ENCODE measurements around the gene SERHL2. TPM values are rescaled to one million over a fixed set of nuclear protein-coding genes. Genes with fewer than 3 reads are reported as not detected.
"Not testable (repeated sequence)": the region's sequence is repeated elsewhere in the genome, so short reads cannot be mapped to it uniquely, and the experiment has no call there.

SERHL2 gene
- total and polyA plus RNA-seq, 12 donors, result 1.1 to 11.6 (median 5.6) TPM

DNA sequence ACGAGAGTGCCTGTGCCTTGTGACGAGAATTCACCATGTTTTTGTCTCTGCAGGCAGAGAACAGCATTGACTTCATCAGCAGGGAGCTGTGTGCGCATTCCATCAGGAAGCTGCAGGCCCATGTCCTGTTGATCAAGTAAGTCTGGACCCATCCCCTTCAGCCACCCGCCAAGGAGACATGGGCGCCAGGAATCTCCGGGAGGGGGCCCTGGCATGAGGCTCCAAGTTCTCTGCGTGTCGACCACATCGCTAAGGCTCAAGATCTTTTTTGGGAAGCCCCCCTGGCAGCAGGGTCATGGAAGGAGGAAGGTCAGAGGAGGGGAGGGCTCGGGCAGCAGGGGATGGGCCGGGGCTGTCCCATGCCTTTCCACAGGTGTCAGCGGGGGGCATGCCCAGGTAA lies 17.3 kb downstream of the SERHL2 start:
- H3K4me3 ChIP-seq; H3K27me3 ChIP-seq; H3K9me3 ChIP-seq (replicated peaks in 1 of 3); H3K27ac ChIP-seq; DNase-seq; H3K4me1 ChIP-seq (replicated peaks in 1 of 2); intact Hi-C loops (cut with DNase I): not testable (repeated sequence)
- whole genome bisulfite sequencing, 4 donors, result 93 to 94% methylated on average over 10 to 12 of the region's 12 CpGs; no CpG with 5 or more reads in 2 of the 4 donors
- peaks cover 0 to 18% of the 10 kb centered on the region in 2 donors for H3K36me3 ChIP-seq (replicated peaks in 1 of 2)

- H3K4me3 ChIP-seq; intact Hi-C loops (cut with DNase I); H3K9me3 ChIP-seq (replicated peaks in 1 of 3); H3K4me1 ChIP-seq (replicated peaks in 1 of 2); H3K27ac ChIP-seq; H3K27me3 ChIP-seq: not testable (repeated sequence)
- H3K36me3 ChIP-seq (replicated peaks in 1 of 2), result peaks cover 0 to 33% of the 10 kb centered on the region in 2 donors
- peak in 1 of 7 donors; percentile 36 for DNase-seq
- WGBS, 4 donors, result 62 to 89% methylated on average over 1 of the region's 1 CpG; no CpG with 5 or more reads in 2 of the 4 donors
Observed at GRCh38 chr22:42574046-42574445, 20.3 kb downstream of the SERHL2 start.

- intact Hi-C loops (cut with DNase I); H3K9me3 ChIP-seq (replicated peaks in 1 of 3); H3K4me1 ChIP-seq (replicated peaks in 1 of 2); H3K4me3 ChIP-seq; DNase-seq; H3K27ac ChIP-seq; H3K27me3 ChIP-seq: not testable (repeated sequence)
- WGBS, 4 donors, result 90 to 91% (median 90%) methylated on average over 5 to 18 of the region's 21 CpGs
- H3K36me3 ChIP-seq (replicated peaks in 1 of 2), result peaks cover 0 to 33% of the 10 kb centered on the region in 2 donors
Observed at GRCh38 chr22:42574468-42574867, 20.7 kb downstream of the SERHL2 start.

GRCh38 chr22:42575996-42576574 lies 22.3 kb downstream of the SERHL2 start:
- H3K4me3 ChIP-seq; DNase-seq; intact Hi-C loops (cut with DNase I); H3K9me3 ChIP-seq (replicated peaks in 1 of 3); H3K4me1 ChIP-seq (replicated peaks in 1 of 2); H3K27ac ChIP-seq; H3K27me3 ChIP-seq: not testable (repeated sequence)
- H3K36me3 ChIP-seq (replicated peaks in 1 of 2), result peaks cover 0 to 33% of the 10 kb centered on the region in 2 donors
- WGBS, 4 donors, result 83 to 92% (median 88%) methylated on average over 14 to 28 of the region's 30 CpGs

DNA sequence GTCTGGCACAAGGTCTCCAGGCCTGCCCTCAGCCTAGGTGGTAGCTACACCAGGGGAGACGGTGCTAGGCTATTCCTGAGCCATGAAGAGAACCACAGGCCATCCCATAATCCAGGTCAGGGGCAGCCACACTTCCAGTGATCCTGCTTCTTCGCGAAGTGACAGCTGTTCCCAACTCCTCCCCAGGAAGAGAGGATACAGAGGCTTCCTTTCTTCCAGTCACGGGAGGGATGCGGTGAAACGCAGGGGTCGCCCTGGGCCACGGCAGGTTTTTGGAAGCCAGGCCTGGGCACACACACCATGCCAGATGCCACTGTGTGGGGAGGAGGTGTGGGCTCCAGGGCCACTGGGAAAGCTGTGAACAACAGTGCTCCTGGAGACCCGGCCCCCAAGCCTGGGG lies 23.4 kb downstream of the SERHL2 start:
- H3K27me3 ChIP-seq; intact Hi-C loops (cut with DNase I); DNase-seq; H3K4me1 ChIP-seq (replicated peaks in 1 of 2); H3K9me3 ChIP-seq (replicated peaks in 1 of 3); H3K4me3 ChIP-seq: not testable (repeated sequence)
- 52 to 70% (median 60%) methylated on average over 2 to 8 of the region's 9 CpGs for WGBS, 4 donors
- Histone ChIP-seq H3K36me3 (replicated peaks in 1 of 2) (peaks cover 0 to 33% of the 10 kb centered on the region in 2 donors), H3K27ac (peak overlapping the region in 1 of 5 donors; percentile 45)

DNA sequence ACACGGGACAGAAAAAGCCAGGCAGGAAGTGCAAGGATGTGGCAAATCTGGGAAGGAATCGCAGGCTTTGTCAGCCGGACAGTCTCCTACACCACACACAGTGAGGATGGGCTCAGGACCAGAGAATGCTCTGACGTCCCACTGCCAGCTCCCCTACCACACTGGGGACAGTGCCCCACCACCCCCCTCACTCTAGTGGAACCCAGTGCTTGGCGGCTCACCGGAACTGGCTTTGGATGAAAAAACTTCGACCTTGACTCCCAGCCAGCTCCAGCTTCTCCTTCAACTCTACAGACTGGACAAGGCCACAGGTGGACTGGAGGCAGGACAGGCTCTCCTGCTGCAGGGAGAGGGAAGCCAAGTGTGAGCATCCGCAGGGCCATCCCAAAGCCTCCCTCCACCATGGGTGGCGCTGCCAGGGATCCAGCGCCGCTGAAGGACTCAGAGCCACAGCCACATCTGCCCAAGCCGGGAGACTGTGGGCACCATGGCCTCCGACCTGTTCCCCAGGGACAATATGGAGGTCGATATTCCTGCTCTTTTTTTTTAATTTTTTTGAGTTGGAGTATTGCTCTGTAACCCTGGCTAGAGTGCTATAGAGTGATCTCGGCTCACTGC lies 24.0 kb downstream of the SERHL2 start:
- H3K27ac ChIP-seq, result peak overlapping the region in 1 of 5 donors; percentile 40
- no peaks in the 10 kb centered on the region for H3K27me3 ChIP-seq
- DNase-seq, result peak; percentile 38 to 79 (median 76)
- WGBS, 4 donors, result 49 to 58% (median 53%) methylated on average over 9 to 15 of the region's 15 CpGs
- peaks cover 0 to 28% of the 10 kb centered on the region in 2 donors for H3K36me3 ChIP-seq (replicated peaks in 1 of 2)
- no peaks in the 10 kb centered on the region for H3K9me3 ChIP-seq (replicated peaks in 1 of 3)
- intact Hi-C loops (cut with DNase I), result no loop called here
- no peak for TF ChIP-seq POLR2A (IDR thresholded peaks at IDR 0.05)
- TF ChIP-seq, protein P1, sequence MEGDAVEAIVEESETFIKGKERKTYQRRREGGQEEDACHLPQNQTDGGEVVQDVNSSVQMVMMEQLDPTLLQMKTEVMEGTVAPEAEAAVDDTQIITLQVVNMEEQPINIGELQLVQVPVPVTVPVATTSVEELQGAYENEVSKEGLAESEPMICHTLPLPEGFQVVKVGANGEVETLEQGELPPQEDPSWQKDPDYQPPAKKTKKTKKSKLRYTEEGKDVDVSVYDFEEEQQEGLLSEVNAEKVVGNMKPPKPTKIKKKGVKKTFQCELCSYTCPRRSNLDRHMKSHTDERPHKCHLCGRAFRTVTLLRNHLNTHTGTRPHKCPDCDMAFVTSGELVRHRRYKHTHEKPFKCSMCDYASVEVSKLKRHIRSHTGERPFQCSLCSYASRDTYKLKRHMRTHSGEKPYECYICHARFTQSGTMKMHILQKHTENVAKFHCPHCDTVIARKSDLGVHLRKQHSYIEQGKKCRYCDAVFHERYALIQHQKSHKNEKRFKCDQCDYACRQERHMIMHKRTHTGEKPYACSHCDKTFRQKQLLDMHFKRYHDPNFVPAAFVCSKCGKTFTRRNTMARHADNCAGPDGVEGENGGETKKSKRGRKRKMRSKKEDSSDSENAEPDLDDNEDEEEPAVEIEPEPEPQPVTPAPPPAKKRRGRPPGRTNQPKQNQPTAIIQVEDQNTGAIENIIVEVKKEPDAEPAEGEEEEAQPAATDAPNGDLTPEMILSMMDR (IDR thresholded peaks at IDR 0.05), result no peak
- H3K4me1 ChIP-seq (replicated peaks in 1 of 2), result peaks cover 3 to 9% of the 10 kb centered on the region in 2 donors
- no peak overlapping the region for H3K4me3 ChIP-seq

DNA sequence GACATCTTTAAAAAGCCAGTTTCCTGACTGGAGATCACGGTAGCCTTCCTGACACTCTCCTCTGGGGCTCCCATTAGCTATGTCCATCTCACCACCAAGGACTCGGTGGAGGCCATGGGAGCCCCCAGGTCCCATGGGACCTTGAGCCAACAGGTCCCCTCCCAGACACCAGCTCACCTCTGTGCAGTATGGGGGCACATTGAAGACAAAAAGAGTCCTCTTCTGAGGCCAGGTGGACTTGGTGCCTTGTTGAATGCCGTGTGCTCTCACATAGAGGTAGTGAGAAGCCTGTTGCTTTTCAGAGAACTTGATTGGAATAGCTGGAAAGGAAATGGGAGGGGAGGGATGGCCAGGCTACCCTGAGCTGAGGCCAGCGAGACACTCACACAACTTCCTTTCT lies 26.3 kb downstream of the SERHL2 start:
- H3K36me3 ChIP-seq (replicated peaks in 1 of 2), result peaks cover 0 to 30% of the 10 kb centered on the region in 2 donors
- H3K4me3 ChIP-seq; H3K9me3 ChIP-seq (replicated peaks in 1 of 3); H3K27ac ChIP-seq; H3K4me1 ChIP-seq (replicated peaks in 1 of 2); H3K27me3 ChIP-seq; intact Hi-C loops (cut with DNase I); DNase-seq: not testable (repeated sequence)
- WGBS, 4 donors, result 80 to 90% (median 85%) methylated on average over 1 to 3 of the region's 4 CpGs

DNA sequence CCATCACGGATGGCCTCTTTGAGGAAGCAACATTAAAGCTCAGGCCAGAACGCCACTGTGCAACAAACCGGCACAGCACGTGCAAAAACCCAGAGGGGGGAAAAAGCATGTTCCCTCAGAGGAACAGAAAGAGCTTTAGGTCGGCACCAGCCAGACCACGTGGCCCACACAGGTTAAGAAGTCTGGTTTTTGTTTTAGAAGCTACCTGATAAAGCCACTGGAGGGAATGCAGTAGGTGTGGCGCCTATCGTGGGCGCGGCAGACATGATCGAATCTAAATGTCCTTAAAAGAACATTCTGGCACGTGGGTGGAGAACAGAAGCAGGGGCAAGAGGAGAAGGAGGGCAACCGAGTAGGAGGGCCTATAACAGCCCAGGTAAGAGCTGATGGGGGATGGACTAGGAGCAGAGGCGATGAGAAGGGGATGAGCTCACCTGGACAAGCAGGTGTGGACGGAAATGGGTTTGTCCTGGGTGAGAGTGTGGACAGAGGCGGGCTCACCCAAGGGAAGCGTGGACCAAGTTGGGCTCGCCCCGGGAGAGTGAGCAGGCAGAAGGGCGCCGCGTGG lies 27.5 kb downstream of the SERHL2 start:
- H3K27ac ChIP-seq, result peak overlapping the region in 2 of 5 donors; percentile 41 to 50
- peak overlapping the region in 3 of 4 donors; percentile 56 to 87 (median 81) for H3K4me3 ChIP-seq
- H3K27me3 ChIP-seq; intact Hi-C loops (cut with DNase I); H3K4me1 ChIP-seq (replicated peaks in 1 of 2); DNase-seq; H3K9me3 ChIP-seq (replicated peaks in 1 of 3): not testable (repeated sequence)
- WGBS, 4 donors, result 0 to 1% (median 1%) methylated on average over 9 to 10 of the region's 22 CpGs; no CpG with 5 or more reads in 1 of the 4 donors
- peaks cover 0 to 42% of the 10 kb centered on the region in 2 donors for H3K36me3 ChIP-seq (replicated peaks in 1 of 2)
